GM13976 (cell line): ENCODE results near the gene KCNMA1.

Experiments used
- DNase-seq: peaks from one replicate; pipeline ENCODE4 v3.0.0; 2012; ENCODE audit warnings: low spot score
- in situ Hi-C: fragments of 300-500 bp; cut with MboI; formaldehyde crosslinking; loops from one replicate; pipeline ENCODE4 v1.12.0; 2022; ENCODE audit warnings: low sequenced_read_pairs, mixed read lengths, inconsistent platforms; ENCODE audit not compliant: unreplicated experiment
- TF ChIP-seq, protein P1 (sequence below): IDR thresholded peaks from 2 replicates; pipeline ENCODE4 v1.5.1; 2012; ENCODE audit warnings: borderline replicate concordance, mild to moderate bottlenecking; ENCODE audit not compliant: insufficient read depth; ENCODE audit errors: extremely low read depth, missing control alignments, control extremely low read depth

Gene KCNMA1

DNA sequence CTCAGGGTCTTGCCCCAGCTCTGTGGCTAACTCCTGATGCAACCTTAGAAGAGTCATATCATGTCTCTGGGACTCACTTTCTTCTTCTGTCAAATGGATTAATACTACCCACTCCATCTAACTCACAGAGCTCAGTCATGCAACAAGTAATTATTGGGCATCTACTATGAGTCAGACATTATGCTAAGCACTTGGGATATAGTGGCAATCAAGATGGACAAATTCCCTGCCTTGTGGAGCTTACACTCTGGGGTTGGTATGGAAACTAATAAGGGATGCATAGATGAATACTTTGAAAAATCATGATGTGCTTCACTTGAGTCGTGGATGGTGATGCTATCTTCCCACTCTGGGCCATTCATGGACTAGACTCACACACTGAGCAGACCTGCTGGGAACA lies 88.9 kb downstream of the KCNMA1 start:
- DNase-seq = no peak
- in situ Hi-C loops = no loop called here
- TF ChIP-seq, protein P1, sequence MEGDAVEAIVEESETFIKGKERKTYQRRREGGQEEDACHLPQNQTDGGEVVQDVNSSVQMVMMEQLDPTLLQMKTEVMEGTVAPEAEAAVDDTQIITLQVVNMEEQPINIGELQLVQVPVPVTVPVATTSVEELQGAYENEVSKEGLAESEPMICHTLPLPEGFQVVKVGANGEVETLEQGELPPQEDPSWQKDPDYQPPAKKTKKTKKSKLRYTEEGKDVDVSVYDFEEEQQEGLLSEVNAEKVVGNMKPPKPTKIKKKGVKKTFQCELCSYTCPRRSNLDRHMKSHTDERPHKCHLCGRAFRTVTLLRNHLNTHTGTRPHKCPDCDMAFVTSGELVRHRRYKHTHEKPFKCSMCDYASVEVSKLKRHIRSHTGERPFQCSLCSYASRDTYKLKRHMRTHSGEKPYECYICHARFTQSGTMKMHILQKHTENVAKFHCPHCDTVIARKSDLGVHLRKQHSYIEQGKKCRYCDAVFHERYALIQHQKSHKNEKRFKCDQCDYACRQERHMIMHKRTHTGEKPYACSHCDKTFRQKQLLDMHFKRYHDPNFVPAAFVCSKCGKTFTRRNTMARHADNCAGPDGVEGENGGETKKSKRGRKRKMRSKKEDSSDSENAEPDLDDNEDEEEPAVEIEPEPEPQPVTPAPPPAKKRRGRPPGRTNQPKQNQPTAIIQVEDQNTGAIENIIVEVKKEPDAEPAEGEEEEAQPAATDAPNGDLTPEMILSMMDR = no peak

DNA sequence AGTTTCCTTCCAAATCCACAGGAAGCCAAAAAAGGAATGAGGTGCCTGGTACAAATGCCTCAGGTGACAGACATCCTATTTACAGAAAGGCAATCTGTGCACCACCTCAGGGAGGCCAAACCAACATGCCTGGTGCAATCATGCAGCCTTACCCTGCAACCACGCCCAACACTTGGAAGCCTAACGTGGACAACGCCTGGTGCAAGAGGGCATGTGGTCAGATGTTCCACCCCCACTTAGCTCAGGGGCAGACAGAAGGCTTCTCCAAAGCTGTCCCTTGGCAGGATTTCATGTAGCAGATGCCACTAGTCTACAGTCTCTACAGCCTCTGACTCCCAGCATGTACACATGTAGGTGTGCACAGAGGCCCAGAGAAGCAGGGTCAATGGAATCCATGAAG lies 89.5 kb downstream of the KCNMA1 start:
- in situ Hi-C loops = no loop called here
- no peak for DNase-seq

DNA sequence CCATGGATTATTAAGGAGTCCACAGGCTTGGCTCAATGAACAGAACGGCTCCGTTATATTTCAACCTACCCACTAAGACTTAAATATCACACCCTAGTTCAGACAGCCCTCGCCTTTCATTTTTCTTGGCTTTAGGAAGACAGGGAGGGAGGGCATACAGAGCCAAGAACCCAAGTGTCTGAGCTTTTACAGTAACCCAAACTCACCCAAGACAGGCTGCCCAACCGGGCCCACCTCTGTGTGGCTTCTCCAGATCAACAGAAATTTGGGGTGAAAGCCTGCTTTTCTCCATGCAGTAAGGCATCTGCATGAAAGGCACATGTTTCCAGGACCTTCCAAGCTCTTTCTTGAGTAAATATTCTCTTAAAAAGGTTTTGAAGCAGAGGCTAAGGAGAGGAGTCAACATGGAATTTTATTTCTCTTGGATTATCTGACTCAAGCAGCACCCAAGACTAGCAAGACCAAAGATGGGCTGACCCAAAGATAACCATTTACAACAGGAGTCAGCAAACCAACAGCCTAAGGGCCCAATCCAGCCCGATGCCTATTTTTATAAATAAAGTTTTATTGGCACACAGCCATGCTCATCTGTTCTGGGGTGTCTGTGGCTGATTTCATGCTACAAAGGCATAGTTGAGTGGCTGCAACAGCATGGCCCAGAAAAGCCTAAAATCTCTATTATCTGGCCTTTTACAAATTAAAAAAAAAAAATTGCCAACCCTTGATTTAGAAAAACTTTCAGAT lies 90.1 kb downstream of the KCNMA1 start:
- TF ChIP-seq, protein P1 = no peak
- in situ Hi-C loops = no loop called here

More for the DNA sequence above, 89.5 kb downstream of the KCNMA1 start:
- TF ChIP-seq, protein P1 = no peak

DNA sequence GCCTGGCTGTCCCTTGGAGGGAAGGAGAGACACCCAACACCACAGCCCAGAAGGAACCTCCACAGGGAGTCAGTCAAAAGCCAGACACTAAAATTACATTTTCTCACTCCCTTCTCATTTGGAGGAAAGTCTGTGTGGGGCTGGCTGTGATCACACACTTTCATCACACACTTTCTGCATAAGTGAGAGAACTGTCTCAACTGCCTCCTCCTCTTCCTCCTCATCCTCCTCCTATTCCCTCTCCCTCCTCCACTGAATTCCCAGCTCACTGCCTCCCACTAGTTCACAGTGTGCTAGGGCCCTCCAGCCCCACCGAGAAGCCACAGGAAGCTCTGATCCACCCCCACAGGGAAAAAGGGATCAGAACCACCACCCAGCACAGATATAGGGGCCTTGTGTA lies 91.6 kb downstream of the KCNMA1 start:
- no peak for DNase-seq
- in situ Hi-C loops = no loop called here
- TF ChIP-seq, protein P1 = no peak

More for the DNA sequence above, 90.1 kb downstream of the KCNMA1 start:
- no peak for DNase-seq

DNA sequence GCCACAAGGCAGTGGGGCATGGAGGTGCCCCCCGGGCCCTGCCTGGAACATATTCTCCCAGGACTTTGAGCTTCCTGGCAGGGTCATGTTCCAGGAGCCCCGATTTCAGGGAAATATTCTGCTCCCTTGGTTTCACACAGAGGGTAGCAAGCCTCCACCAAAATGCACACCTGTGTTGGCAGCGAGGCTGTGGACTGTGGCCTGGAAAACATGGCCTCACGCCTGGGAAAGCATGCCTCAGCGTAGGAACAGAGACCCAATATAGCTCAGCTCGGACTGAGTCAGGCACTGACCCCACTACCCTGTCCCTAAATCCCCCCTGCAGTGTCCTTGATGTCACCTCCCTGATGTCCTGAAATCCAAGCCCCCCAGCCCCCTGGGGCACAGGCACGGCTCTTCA lies 92.0 kb downstream of the KCNMA1 start:
- no peak for DNase-seq
- TF ChIP-seq, protein P1 = no peak
- in situ Hi-C loops = no loop called here

DNA sequence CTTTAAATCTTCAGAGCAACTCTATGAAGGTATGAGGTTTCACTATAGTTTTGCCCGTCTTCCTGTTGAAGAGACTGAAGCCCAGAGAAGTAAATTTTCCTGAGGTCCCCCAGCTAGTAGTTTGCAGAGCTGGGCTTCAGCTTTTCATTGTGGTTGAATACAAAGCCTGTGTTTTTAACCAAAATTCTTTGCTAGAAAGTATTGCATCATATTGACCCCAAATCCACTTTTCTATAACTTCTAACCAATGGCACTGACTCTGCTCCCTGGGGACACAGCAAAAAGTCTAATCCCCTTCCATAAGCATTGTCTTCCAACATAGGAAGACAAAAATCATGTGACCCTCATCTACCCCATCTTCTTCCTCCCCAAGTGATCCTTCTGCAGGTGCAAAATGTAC lies 93.0 kb downstream of the KCNMA1 start:
- no peak for DNase-seq
- in situ Hi-C loops = no loop called here
- TF ChIP-seq, protein P1 = no peak
